H1 (cell line): ENCODE measurements around the gene NPM1. TPM values are rescaled to one million over a fixed set of nuclear protein-coding genes. Genes with fewer than 3 reads are reported as not detected.

Source experiments
- NANOG ChIP-seq: IDR thresholded peaks from 2 replicates; pipeline ENCODE4 v1.6.1; 2011; ENCODE audit warnings: low read length, low read depth, mild to moderate bottlenecking, inconsistent platforms; ENCODE audit not compliant: insufficient read depth, poor library complexity, severe bottlenecking
- RBBP5 ChIP-seq: IDR thresholded peaks from 2 replicates; pipeline ENCODE4 v1.7.1; 2012; ENCODE audit warnings: low read depth, mild to moderate bottlenecking, inconsistent platforms, low read length, moderate library complexity, borderline replicate concordance
- TBP ChIP-seq: IDR thresholded peaks from 2 replicates; pipeline ENCODE4 v1.6.1; 2011; ENCODE audit warnings: low read depth, low read length, improper control_type of control experiment
- polyA plus RNA-seq, 7 experiments: library from polyadenylated mRNA; depleted of rRNA in 3 of 7; stranded (reverse) in 5 of 7; unstranded in 2 of 7; fragments of >200 nt in 5 of 7; fragments of 200-250 nt in 2 of 7; gene quantifications; 1 replicate in 5 of 7; 2 replicates in 1 of 7; 4 replicates in 1 of 7; pipeline versions ENCODE4 v1.2.1 to v1.2.3, GENCODE V29; 2011 to 2013; ENCODE audit warnings: missing spikeins in 2 of 7, mixed read lengths in 2 of 7
- total RNA-seq: library from RNA; stranded (reverse); fragmentation: NEBNext Ultra II Directional; extraction: Animal tissue kit (Norgen Biotek cat#: 25700); gene quantifications from 2 replicates; pipeline ENCODE4 v1.2.1, GENCODE V29; 2021
- TF ChIP-seq, protein P1 (sequence below): fragments of 300-600 bp; sonication (generic); IDR thresholded peaks from 2 replicates; pipeline ENCODE4 v1.7.1; 2012; ENCODE audit warnings: low read length, moderate library complexity, mild to moderate bottlenecking, inconsistent platforms; ENCODE audit not compliant: insufficient replicate concordance

The NPM1 gene
- total and polyA plus RNA-seq, 2 of the 8 experiments (the other 6 are each of a cell fraction or from before 2014, with no cell fraction given), result 2,182 to 4,042 TPM

DNA sequence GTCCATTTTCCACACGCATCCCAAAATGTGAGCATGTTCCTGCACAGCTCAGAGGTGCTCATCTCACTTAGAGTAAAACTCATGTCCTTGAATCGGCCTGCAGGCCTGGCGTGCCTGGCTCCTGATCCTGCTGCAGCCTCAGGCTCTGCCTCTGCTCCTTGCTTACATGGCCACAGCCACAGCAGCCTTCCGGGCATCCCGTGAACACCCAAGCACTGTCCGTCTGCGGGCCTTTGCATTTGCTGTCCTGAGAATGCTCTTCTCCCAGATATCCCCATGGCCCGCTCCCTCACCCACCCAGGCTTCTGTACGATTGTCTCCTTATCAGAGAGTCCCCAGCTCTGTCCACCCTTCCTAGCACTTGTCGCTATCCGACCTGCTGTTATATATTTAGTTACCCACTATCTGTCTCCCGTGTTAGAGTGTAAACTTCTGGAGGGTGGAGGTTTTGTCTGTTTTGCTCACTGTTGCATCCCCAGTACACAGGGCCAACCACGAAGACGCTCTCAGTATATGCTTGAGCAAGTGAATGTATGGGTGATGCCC lies 53.7 kb downstream of the NPM1 start (continued):
- TF ChIP-seq, protein P1, sequence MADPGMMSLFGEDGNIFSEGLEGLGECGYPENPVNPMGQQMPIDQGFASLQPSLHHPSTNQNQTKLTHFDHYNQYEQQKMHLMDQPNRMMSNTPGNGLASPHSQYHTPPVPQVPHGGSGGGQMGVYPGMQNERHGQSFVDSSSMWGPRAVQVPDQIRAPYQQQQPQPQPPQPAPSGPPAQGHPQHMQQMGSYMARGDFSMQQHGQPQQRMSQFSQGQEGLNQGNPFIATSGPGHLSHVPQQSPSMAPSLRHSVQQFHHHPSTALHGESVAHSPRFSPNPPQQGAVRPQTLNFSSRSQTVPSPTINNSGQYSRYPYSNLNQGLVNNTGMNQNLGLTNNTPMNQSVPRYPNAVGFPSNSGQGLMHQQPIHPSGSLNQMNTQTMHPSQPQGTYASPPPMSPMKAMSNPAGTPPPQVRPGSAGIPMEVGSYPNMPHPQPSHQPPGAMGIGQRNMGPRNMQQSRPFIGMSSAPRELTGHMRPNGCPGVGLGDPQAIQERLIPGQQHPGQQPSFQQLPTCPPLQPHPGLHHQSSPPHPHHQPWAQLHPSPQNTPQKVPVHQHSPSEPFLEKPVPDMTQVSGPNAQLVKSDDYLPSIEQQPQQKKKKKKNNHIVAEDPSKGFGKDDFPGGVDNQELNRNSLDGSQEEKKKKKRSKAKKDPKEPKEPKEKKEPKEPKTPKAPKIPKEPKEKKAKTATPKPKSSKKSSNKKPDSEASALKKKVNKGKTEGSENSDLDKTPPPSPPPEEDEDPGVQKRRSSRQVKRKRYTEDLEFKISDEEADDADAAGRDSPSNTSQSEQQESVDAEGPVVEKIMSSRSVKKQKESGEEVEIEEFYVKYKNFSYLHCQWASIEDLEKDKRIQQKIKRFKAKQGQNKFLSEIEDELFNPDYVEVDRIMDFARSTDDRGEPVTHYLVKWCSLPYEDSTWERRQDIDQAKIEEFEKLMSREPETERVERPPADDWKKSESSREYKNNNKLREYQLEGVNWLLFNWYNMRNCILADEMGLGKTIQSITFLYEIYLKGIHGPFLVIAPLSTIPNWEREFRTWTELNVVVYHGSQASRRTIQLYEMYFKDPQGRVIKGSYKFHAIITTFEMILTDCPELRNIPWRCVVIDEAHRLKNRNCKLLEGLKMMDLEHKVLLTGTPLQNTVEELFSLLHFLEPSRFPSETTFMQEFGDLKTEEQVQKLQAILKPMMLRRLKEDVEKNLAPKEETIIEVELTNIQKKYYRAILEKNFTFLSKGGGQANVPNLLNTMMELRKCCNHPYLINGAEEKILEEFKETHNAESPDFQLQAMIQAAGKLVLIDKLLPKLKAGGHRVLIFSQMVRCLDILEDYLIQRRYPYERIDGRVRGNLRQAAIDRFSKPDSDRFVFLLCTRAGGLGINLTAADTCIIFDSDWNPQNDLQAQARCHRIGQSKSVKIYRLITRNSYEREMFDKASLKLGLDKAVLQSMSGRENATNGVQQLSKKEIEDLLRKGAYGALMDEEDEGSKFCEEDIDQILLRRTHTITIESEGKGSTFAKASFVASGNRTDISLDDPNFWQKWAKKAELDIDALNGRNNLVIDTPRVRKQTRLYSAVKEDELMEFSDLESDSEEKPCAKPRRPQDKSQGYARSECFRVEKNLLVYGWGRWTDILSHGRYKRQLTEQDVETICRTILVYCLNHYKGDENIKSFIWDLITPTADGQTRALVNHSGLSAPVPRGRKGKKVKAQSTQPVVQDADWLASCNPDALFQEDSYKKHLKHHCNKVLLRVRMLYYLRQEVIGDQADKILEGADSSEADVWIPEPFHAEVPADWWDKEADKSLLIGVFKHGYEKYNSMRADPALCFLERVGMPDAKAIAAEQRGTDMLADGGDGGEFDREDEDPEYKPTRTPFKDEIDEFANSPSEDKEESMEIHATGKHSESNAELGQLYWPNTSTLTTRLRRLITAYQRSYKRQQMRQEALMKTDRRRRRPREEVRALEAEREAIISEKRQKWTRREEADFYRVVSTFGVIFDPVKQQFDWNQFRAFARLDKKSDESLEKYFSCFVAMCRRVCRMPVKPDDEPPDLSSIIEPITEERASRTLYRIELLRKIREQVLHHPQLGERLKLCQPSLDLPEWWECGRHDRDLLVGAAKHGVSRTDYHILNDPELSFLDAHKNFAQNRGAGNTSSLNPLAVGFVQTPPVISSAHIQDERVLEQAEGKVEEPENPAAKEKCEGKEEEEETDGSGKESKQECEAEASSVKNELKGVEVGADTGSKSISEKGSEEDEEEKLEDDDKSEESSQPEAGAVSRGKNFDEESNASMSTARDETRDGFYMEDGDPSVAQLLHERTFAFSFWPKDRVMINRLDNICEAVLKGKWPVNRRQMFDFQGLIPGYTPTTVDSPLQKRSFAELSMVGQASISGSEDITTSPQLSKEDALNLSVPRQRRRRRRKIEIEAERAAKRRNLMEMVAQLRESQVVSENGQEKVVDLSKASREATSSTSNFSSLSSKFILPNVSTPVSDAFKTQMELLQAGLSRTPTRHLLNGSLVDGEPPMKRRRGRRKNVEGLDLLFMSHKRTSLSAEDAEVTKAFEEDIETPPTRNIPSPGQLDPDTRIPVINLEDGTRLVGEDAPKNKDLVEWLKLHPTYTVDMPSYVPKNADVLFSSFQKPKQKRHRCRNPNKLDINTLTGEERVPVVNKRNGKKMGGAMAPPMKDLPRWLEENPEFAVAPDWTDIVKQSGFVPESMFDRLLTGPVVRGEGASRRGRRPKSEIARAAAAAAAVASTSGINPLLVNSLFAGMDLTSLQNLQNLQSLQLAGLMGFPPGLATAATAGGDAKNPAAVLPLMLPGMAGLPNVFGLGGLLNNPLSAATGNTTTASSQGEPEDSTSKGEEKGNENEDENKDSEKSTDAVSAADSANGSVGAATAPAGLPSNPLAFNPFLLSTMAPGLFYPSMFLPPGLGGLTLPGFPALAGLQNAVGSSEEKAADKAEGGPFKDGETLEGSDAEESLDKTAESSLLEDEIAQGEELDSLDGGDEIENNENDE, result no peak
- TF ChIP-seq NANOG (no peak), TBP (no peak), RBBP5 (no peak)
